ENCODE results near the gene ZNF182. TPM values are rescaled to one million over a fixed set of nuclear protein-coding genes. Genes with fewer than 3 reads are reported as not detected.

The ZNF182 gene
- polyA plus RNA-seq, 1 donor (not counting 4 experiments of a cell fraction or from before 2014, with no cell fraction given) = 2.4 TPM

DNA sequence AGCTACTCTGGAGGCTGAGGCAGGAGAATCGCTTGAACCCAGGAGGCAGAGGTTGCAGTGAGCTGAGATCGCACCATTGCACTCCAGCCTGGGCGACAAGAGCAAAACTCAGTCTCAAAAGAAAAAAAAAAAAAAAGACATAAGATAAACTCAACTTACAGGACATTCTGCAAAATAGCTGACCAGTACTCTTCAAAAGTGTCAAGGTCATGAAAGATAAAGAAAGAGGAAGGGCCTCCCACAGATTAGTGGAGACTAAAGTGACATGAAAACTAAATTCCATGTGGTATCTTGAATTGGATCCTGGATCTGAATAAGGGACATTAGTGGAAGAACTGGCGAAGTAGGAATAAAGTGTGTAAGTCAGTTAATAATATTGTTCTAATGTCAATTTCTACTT lies 63.3 kb downstream of the ZNF182 start:
- no peaks in the 10 kb centered on the region for H3K79me2 ChIP-seq (ENCODE audit: control insufficient read depth, insufficient read depth, low read length)
- no peaks in the 10 kb centered on the region for H3K27me3 ChIP-seq (ENCODE audit: control insufficient read depth, extremely low read depth, insufficient read depth, low read length)
- no peaks in the 10 kb centered on the region for H3K9me3 ChIP-seq (ENCODE audit: control insufficient read depth, low read depth, low read length)
- H3K27ac ChIP-seq (ENCODE audit: control insufficient read depth, insufficient read depth, low read length) = no peak overlapping the region
- H3K36me3 ChIP-seq (ENCODE audit: control insufficient read depth in 2 of 2, extremely low read depth in 1 of 2, insufficient read depth in 2 of 2, low read length in 2 of 2) = no peaks in the 10 kb centered on the region
- no peak overlapping the region for H2AFZ ChIP-seq (ENCODE audit: control insufficient read depth, low read length)
- DNase-seq (ENCODE audit: low read depth, low spot score) (no peak), FAIRE-seq (no peak)
- no peaks in the 10 kb centered on the region for H4K20me1 ChIP-seq (ENCODE audit: control insufficient read depth, extremely low read depth, insufficient read depth, low read length)
- no peak overlapping the region for H3K9ac ChIP-seq (ENCODE audit: control insufficient read depth, extremely low read depth, insufficient read depth, low read length)
- no peak overlapping the region for H3K4me3 ChIP-seq (ENCODE audit: control insufficient read depth in 2 of 3, extremely low read depth in 1 of 3, insufficient read depth in 2 of 3, low read depth in 1 of 3, low read length in 3 of 3)
- dilution Hi-C loops (cut with MboI; ENCODE audit: extremely low pct_ligation_motif_present, low sequenced_read_pairs) = no loop called here
- H3K4me1 ChIP-seq (ENCODE audit: control insufficient read depth, extremely low read depth, insufficient read depth, low read length) = no peaks in the 10 kb centered on the region
- no peaks in the 10 kb centered on the region for H3K9me1 ChIP-seq (ENCODE audit: control insufficient read depth, extremely low read depth, insufficient read depth, low read length)
- TF ChIP-seq, protein P1, sequence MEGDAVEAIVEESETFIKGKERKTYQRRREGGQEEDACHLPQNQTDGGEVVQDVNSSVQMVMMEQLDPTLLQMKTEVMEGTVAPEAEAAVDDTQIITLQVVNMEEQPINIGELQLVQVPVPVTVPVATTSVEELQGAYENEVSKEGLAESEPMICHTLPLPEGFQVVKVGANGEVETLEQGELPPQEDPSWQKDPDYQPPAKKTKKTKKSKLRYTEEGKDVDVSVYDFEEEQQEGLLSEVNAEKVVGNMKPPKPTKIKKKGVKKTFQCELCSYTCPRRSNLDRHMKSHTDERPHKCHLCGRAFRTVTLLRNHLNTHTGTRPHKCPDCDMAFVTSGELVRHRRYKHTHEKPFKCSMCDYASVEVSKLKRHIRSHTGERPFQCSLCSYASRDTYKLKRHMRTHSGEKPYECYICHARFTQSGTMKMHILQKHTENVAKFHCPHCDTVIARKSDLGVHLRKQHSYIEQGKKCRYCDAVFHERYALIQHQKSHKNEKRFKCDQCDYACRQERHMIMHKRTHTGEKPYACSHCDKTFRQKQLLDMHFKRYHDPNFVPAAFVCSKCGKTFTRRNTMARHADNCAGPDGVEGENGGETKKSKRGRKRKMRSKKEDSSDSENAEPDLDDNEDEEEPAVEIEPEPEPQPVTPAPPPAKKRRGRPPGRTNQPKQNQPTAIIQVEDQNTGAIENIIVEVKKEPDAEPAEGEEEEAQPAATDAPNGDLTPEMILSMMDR (optimal IDR thresholded peaks at IDR 0.05 in 1 of 3, IDR thresholded peaks at IDR 0.05 in 1 of 3, conservative IDR thresholded peaks at IDR 0.05 in 1 of 3; ENCODE audit: extremely low read depth in 1 of 3, insufficient read depth in 2 of 3, low read length in 3 of 3) = no peak
- no peak overlapping the region for H3K4me2 ChIP-seq (ENCODE audit: control insufficient read depth, extremely low read depth, insufficient read depth, low read depth, low read length)

DNA sequence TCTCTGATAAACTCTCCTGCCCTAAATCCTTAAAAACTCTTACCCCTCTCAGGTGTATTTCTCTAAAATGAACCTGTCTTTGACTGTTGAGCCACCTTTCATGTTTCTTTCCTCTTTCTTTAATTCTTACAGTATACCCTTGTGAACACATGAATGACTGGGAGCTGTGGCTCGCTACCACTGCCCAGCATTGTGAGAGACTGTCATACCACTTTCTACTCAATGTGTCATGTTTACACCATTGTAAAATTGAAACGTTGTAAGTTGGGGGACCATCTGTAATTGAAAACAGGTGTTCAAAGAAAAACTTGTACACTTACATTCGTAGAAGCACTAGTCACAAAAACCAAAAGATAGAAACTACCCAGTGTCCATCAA lies 66.9 kb downstream of the ZNF182 start:
- Histone ChIP-seq H3K4me2 (ENCODE audit: control insufficient read depth, extremely low read depth, insufficient read depth, low read depth, low read length) (no peak overlapping the region), H3K27me3 (ENCODE audit: control insufficient read depth, extremely low read depth, insufficient read depth, low read length) (no peaks in the 10 kb centered on the region), H3K4me3 (ENCODE audit: control insufficient read depth in 2 of 3, extremely low read depth in 1 of 3, insufficient read depth in 2 of 3, low read depth in 1 of 3, low read length in 3 of 3) (no peak overlapping the region), H3K9ac (ENCODE audit: control insufficient read depth, extremely low read depth, insufficient read depth, low read length) (no peak overlapping the region), H3K9me1 (ENCODE audit: control insufficient read depth, extremely low read depth, insufficient read depth, low read length) (no peaks in the 10 kb centered on the region), H2AFZ (ENCODE audit: control insufficient read depth, low read length) (no peak overlapping the region), H4K20me1 (ENCODE audit: control insufficient read depth, extremely low read depth, insufficient read depth, low read length) (no peaks in the 10 kb centered on the region), H3K4me1 (ENCODE audit: control insufficient read depth, extremely low read depth, insufficient read depth, low read length) (no peaks in the 10 kb centered on the region), H3K9me3 (ENCODE audit: control insufficient read depth, low read depth, low read length) (no peaks in the 10 kb centered on the region), H3K79me2 (ENCODE audit: control insufficient read depth, insufficient read depth, low read length) (no peaks in the 10 kb centered on the region), H3K36me3 (ENCODE audit: control insufficient read depth in 2 of 2, extremely low read depth in 1 of 2, insufficient read depth in 2 of 2, low read length in 2 of 2) (no peaks in the 10 kb centered on the region), H3K27ac (ENCODE audit: control insufficient read depth, insufficient read depth, low read length) (no peak overlapping the region)
- DNase-seq (ENCODE audit: low read depth, low spot score) (no peak), FAIRE-seq (no peak)
- dilution Hi-C loops (cut with MboI; ENCODE audit: extremely low pct_ligation_motif_present, low sequenced_read_pairs) = no loop called here
- no peak for TF ChIP-seq EZH2 (IDR thresholded peaks at IDR 0.05; ENCODE audit: low read length)
- TF ChIP-seq, protein P1 (optimal IDR thresholded peaks at IDR 0.05 in 1 of 3, IDR thresholded peaks at IDR 0.05 in 1 of 3, conservative IDR thresholded peaks at IDR 0.05 in 1 of 3; ENCODE audit: extremely low read depth in 1 of 3, insufficient read depth in 2 of 3, low read length in 3 of 3) = no peak
